HCT116 (cell line): ENCODE results near the gene CAPG.

ENCODE experiments used
- ATF3 ChIP-seq: IDR thresholded peaks from 2 replicates; pipeline ENCODE4 v1.6.1; 2012
- EGR1 ChIP-seq: IDR thresholded peaks from 2 replicates; pipeline ENCODE4 v1.6.1; 2012; ENCODE audit warnings: low read depth
- ELF1 ChIP-seq: IDR thresholded peaks from 2 replicates; pipeline ENCODE4 v1.6.1; 2012; ENCODE audit warnings: low read depth, borderline replicate concordance
- EZH2 ChIP-seq: fragments of 200-600 bp; sonication (generic); IDR thresholded peaks from 2 replicates; pipeline ENCODE4 v1.6.1; 2017; ENCODE audit warnings: antibody characterized with exemption, mixed run types
- JUND ChIP-seq: IDR thresholded peaks from 2 replicates; pipeline ENCODE4 v1.6.1; 2012
- POLR2A ChIP-seq: IDR thresholded peaks from 2 replicates; pipeline ENCODE4 v1.7.0; 2011; ENCODE audit warnings: borderline replicate concordance; ENCODE audit not compliant: insufficient read depth, insufficient read length; ENCODE audit errors: extremely low read depth
- POLR2AphosphoS5 ChIP-seq: IDR thresholded peaks from 2 replicates; pipeline ENCODE4 v1.6.1; 2011; ENCODE audit warnings: mild to moderate bottlenecking, low read depth, low read length, moderate library complexity
- REST ChIP-seq: IDR thresholded peaks from 2 replicates; pipeline ENCODE4 v1.6.1; 2012; ENCODE audit warnings: low read depth
- SP1 ChIP-seq: IDR thresholded peaks from 2 replicates; pipeline ENCODE4 v1.6.1; 2012; ENCODE audit warnings: low read depth
- ZFX ChIP-seq: fragments of 450-650 bp; IDR thresholded peaks from 2 replicates; pipeline ENCODE4 v1.6.1; 2017
- TF ChIP-seq, protein P1 (sequence below), 3 experiments: fragments of 200-600 bp in 1 of 3; sonication (generic) in 1 of 3; IDR thresholded peaks in 2 of 3; conservative IDR thresholded peaks in 1 of 3; 2 replicates each; pipeline ENCODE4 v1.5.1; 2012 to 2017; ENCODE audit warnings: low read depth in 2 of 3, low read length in 2 of 3, antibody characterized with exemption in 1 of 3, borderline replicate concordance in 1 of 3, control low read depth in 1 of 3, mild to moderate bottlenecking in 1 of 3, mixed read lengths in 1 of 3, mixed run types in 1 of 3, moderate library complexity in 1 of 3; ENCODE audit not compliant: insufficient read depth in 1 of 3

GRCh38 chr2:85371045-85371444 is 39.1 kb downstream of the CAPG start:
- TF ChIP-seq, protein P1, sequence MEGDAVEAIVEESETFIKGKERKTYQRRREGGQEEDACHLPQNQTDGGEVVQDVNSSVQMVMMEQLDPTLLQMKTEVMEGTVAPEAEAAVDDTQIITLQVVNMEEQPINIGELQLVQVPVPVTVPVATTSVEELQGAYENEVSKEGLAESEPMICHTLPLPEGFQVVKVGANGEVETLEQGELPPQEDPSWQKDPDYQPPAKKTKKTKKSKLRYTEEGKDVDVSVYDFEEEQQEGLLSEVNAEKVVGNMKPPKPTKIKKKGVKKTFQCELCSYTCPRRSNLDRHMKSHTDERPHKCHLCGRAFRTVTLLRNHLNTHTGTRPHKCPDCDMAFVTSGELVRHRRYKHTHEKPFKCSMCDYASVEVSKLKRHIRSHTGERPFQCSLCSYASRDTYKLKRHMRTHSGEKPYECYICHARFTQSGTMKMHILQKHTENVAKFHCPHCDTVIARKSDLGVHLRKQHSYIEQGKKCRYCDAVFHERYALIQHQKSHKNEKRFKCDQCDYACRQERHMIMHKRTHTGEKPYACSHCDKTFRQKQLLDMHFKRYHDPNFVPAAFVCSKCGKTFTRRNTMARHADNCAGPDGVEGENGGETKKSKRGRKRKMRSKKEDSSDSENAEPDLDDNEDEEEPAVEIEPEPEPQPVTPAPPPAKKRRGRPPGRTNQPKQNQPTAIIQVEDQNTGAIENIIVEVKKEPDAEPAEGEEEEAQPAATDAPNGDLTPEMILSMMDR (IDR thresholded peaks at IDR 0.05 in 2 of 3, conservative IDR thresholded peaks at IDR 0.05 in 1 of 3; ENCODE audit: borderline replicate concordance in 1 of 3, insufficient read depth in 1 of 3, low read depth in 2 of 3, low read length in 2 of 3) = no peak
- TF ChIP-seq ZFX = no peak
- TF ChIP-seq EZH2 = no peak
- TF ChIP-seq POLR2A = no peak
- TF ChIP-seq ELF1 = no peak
- no peak for TF ChIP-seq SP1
- no peak for TF ChIP-seq JUND
- no peak for TF ChIP-seq POLR2AphosphoS5
- TF ChIP-seq ATF3 = no peak
- TF ChIP-seq EGR1 = no peak
- no peak for TF ChIP-seq REST
